BJ (cell line): Measurements from ENCODE around the gene ATF7. TPM values are rescaled to one million over a fixed set of nuclear protein-coding genes. Genes with fewer than 3 reads are reported as not detected.

Experiments
- CTCF ChIA-PET: fragments of 350-600 bp; formaldehyde crosslinking; extraction: SDS; loops from one replicate; lab custom pipeline; 2021; ENCODE audit warnings: antibody characterized with exemption, inconsistent platforms; lab: Yijun Ruan, JAX
- POLR2A ChIA-PET: fragments of 300-600 bp; sonication (Branson Sonifier 250); formaldehyde crosslinking; extraction: SDS; loops from one replicate; lab custom pipeline; 2021; ENCODE audit warnings: antibody characterized with exemption; lab: Charles Lee
- DNase-seq: peaks from one replicate; pipeline ENCODE4 v3.0.0-alpha.2; 2011; ENCODE audit warnings: low read depth
- H3K27me3 ChIP-seq: 2 replicates; pipeline ENCODE4 v1.6.0; 2011; ENCODE audit warnings: low read length; ENCODE audit not compliant: control insufficient read depth, insufficient read depth
- H3K36me3 ChIP-seq: 2 replicates; pipeline ENCODE4 v1.5.1; 2011; ENCODE audit warnings: low read length; ENCODE audit not compliant: control insufficient read depth, insufficient read depth
- H3K4me3 ChIP-seq: 2 replicates; pipeline ENCODE4 v1.5.1; 2011; ENCODE audit warnings: low read depth, mild to moderate bottlenecking, control low read depth, low read length
- polyA plus RNA-seq: library from polyadenylated mRNA; depleted of rRNA; stranded (reverse); fragments of >200 nt; gene quantifications from 2 replicates; pipeline ENCODE4 v1.2.3, GENCODE V29; 2011
- TF ChIP-seq, protein P1 (sequence below): IDR thresholded peaks from 2 replicates; pipeline ENCODE4 v1.5.1; 2011; ENCODE audit warnings: low read depth, mild to moderate bottlenecking, control low read depth, inconsistent platforms, low read length, moderate library complexity; ENCODE audit not compliant: insufficient read depth

The ATF7 gene
- polyA plus RNA-seq, 1 experiment = 21.8 TPM

DNA sequence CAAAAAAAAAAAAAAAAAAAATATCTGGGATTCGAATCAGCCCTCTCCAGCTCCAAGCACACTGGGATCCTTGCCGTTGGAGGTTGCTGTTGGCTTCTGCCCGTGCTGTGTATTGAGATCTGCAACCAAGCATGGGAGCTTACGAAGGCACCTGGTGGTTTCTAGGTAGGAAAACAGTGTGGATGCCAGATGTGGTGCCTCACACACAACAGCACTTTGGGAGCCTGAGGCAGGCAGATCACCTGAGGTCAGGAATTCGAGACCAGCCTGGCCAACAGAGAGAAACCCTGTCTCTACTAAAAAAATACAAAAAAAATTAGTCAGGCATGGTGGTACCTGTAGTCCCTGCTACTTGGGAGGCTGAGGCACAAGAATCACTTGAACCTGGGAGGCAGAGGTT is 47.4 kb downstream of the ATF7 start:
- Histone ChIP-seq H3K4me3 (no peak overlapping the region), H3K36me3 (no peaks in the 10 kb centered on the region), H3K27me3 (no peaks in the 10 kb centered on the region)
- ChIA-PET CTCF (no interaction called here), POLR2A (no interaction called here)
- TF ChIP-seq, protein P1, sequence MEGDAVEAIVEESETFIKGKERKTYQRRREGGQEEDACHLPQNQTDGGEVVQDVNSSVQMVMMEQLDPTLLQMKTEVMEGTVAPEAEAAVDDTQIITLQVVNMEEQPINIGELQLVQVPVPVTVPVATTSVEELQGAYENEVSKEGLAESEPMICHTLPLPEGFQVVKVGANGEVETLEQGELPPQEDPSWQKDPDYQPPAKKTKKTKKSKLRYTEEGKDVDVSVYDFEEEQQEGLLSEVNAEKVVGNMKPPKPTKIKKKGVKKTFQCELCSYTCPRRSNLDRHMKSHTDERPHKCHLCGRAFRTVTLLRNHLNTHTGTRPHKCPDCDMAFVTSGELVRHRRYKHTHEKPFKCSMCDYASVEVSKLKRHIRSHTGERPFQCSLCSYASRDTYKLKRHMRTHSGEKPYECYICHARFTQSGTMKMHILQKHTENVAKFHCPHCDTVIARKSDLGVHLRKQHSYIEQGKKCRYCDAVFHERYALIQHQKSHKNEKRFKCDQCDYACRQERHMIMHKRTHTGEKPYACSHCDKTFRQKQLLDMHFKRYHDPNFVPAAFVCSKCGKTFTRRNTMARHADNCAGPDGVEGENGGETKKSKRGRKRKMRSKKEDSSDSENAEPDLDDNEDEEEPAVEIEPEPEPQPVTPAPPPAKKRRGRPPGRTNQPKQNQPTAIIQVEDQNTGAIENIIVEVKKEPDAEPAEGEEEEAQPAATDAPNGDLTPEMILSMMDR = no peak
- DNase-seq = no peak

DNA sequence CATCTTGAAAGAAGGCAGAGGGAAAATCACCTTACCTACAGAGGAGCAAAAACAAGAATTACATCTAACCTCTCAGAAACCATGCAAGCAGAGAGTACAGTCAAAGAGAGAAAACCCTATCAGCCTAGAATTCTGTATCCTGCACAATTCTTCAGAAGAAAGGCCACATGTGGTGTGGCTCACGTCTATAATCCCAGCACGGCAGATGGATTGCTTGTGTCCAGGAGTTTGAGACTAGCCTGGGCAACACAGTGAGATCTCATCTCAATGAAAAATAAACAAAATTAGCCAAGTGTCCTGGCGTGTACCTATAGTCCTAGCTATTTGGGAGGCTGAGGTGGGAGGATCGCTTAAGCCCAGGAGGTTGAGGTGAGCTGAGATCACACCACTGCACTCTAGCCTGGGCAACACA is 48.2 kb downstream of the ATF7 start:
- Histone ChIP-seq H3K36me3 (no peaks in the 10 kb centered on the region), H3K4me3 (no peak overlapping the region), H3K27me3 (no peaks in the 10 kb centered on the region)
- TF ChIP-seq, protein P1 = no peak
- DNase-seq = no peak
- ChIA-PET POLR2A (no interaction called here), CTCF (no interaction called here)

DNA sequence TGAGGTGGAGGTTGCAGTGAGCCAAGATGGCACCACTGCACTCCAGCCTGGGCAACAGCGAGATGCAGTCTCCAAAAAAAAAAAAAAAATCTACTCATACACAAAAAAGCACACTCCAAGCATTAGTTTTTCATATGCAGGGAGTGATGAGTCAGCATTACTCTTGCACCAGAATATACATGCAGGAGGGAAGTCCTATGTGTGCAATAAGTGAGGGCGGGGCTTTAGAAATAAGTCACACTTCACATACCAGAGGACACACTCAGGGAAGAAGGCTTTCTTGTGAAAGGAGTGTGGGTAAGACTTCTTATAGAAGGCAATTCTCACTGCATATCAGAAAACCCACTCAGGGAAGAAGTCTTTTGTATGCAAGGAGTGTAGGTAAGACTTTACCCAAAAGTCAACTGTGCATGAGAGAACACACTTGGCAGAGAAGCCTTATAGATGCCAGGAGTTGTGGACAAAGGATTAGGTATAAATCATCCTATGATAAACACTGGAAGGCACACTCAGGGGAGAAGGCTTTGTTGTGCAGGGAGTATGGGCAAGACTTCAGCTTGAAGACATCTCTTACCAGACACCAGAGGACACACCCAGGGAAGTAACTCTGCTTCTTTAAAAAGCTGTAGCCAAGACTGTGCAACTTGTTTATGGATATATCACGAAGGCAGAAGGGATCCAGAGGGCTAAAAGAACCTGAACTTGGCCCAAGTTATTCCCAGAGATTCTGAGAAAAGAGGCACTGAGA is 50.5 kb downstream of the ATF7 start:
- POLR2A ChIA-PET = no interaction called here
- TF ChIP-seq, protein P1 = no peak
- CTCF ChIA-PET = no interaction called here
- Histone ChIP-seq H3K36me3 (no peaks in the 10 kb centered on the region), H3K27me3 (no peaks in the 10 kb centered on the region), H3K4me3 (no peak overlapping the region)
- DNase-seq = no peak

DNA sequence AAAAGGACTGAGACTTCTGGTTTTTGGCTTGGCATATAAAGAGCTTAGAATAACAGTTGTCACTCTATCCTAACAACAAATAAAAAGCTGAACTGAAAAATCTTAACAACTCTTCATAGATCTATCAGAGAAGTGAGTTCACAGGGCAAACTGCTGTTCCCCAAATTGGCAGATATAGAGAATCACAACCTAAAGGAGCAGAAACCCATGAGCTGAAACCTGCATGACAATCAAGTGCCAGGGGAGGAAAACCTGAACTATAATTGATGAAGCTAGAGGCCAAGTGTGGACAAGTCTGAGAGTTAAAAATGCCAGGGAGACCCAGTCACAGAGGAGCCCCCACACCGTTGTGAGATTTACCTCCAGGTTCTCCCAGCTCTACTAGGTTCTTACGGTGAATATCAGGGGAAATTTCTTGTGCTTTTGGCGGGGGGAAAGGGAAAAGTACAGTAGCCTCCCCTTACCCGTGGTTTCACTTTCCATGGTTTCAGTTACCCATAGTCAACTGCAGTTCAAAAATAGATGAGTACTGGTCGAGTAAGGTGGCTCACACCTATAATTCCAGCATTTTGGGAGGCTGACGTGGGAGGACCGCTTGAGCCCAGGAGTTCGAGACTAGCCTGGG is 53.9 kb downstream of the ATF7 start:
- POLR2A ChIA-PET = no interaction called here
- no peak for DNase-seq
- CTCF ChIA-PET = interaction anchor here (0.6 kb wide), 1 partner anchor 27 kb away, joined by 5 read pairs; no protein-coding TSS in a partner anchor
- Histone ChIP-seq H3K36me3 (peaks cover 1% of the 10 kb centered on the region; the same call in 1 of the 2 replicates), H3K27me3 (no peaks in the 10 kb centered on the region), H3K4me3 (no peak overlapping the region)
- TF ChIP-seq, protein P1 = no peak

DNA sequence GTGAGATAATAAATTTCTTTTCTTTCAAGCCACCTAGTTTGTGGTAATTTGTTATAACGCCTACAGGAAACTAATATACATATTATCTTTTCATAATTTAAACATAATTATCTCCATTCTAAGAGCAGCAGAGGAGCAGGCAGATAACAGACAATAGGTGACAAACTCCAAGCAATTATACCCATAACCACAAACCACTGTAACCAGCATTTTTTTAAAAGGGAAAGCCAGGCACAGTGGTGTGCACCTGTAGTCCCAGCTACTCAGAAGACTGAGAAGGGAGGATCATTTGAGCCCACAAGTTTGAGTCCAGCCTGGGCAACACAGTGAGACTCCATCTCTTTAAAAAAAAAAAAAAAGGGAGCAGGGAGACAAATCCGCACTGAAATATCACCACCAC is 54.9 kb downstream of the ATF7 start:
- no peak for DNase-seq
- POLR2A ChIA-PET = no interaction called here
- CTCF ChIA-PET = no interaction called here
- Histone ChIP-seq H3K36me3 (peaks cover 1% of the 10 kb centered on the region; the same call in 1 of the 2 replicates), H3K27me3 (no peaks in the 10 kb centered on the region), H3K4me3 (no peak overlapping the region)
- TF ChIP-seq, protein P1 = no peak
